Subcutaneous abdominal adipose tissue (tissue), 5 donors: ENCODE measurements around the gene CDKAL1.
"Not testable (repeated sequence)": the region's sequence is repeated elsewhere in the genome, so short reads cannot be mapped to it uniquely, and the experiment has no call there.

Source experiments
- H3K27ac ChIP-seq: one replicate; pipeline ENCODE4 v1.7.0; 2013; ENCODE audit warnings: low read depth, mild to moderate bottlenecking, inconsistent platforms, low read length, moderate library complexity
- H3K27me3 ChIP-seq, 5 donors: one replicate each; pipeline ENCODE4 v1.7.0; 2013; ENCODE audit warnings: low read length in 5 of 5, inconsistent platforms in 1 of 5; ENCODE audit not compliant: control insufficient read depth in 5 of 5, insufficient read depth in 4 of 5
- H3K36me3 ChIP-seq, 5 donors: one replicate each; pipeline ENCODE4 v1.7.0; 2013; ENCODE audit warnings: low read length in 5 of 5; ENCODE audit not compliant: control insufficient read depth in 5 of 5, insufficient read depth in 5 of 5
- H3K4me1 ChIP-seq, 5 donors: one replicate each; pipeline ENCODE4 v1.7.0; 2013; ENCODE audit warnings: low read length in 5 of 5, mild to moderate bottlenecking in 3 of 5, moderate library complexity in 1 of 5; ENCODE audit not compliant: control insufficient read depth in 5 of 5, insufficient read depth in 5 of 5
- H3K4me3 ChIP-seq, 5 donors: one replicate each; pipeline ENCODE4 v1.7.0; 2013; ENCODE audit warnings: low read length in 5 of 5, low read depth in 1 of 5
- H3K9ac ChIP-seq, 5 donors: one replicate each; pipeline ENCODE4 v1.7.0; 2013; ENCODE audit warnings: low read length in 5 of 5, mild to moderate bottlenecking in 4 of 5, moderate library complexity in 3 of 5
- H3K9me3 ChIP-seq, 5 donors: one replicate each; pipeline ENCODE4 v1.7.0; 2013; ENCODE audit warnings: low read length in 5 of 5; ENCODE audit not compliant: control insufficient read depth in 5 of 5
- donor health status: healthy.
- donor health status: healthy.
- donor health status: healthy.
- donor health status: healthy.
- donor health status: healthy.

Gene CDKAL1

DNA sequence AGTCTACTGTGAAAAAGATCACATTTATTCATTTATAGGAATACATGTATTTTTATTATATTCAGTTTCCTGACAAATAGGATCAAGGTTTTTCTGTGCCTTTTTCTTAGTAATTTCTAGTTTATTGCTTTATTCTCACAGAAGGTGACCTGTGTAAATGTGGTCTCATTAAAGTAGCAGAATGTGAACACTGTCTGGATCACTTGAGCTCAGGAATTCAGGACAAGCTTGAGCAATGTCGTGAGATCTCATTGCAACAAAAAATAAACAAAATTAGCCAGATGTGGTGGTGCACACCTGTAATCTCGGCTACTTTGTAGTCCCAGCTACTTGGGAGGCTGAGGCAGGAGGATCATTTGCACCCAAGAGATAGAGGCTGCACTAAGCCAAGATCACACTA lies 516.7 kb downstream of the CDKAL1 start:
- H3K9me3 ChIP-seq = peaks cover 0 to 5% (median 0%) of the 10 kb centered on the region in 5 donors
- no peak overlapping the region for H3K9ac ChIP-seq
- H3K27ac ChIP-seq = no peak overlapping the region
- H3K27me3 ChIP-seq = no peaks in the 10 kb centered on the region
- H3K4me3 ChIP-seq = no peak overlapping the region
- H3K36me3 ChIP-seq = no peaks in the 10 kb centered on the region
- H3K4me1 ChIP-seq = peaks cover 0 to 3% (median 0%) of the 10 kb centered on the region in 5 donors

DNA sequence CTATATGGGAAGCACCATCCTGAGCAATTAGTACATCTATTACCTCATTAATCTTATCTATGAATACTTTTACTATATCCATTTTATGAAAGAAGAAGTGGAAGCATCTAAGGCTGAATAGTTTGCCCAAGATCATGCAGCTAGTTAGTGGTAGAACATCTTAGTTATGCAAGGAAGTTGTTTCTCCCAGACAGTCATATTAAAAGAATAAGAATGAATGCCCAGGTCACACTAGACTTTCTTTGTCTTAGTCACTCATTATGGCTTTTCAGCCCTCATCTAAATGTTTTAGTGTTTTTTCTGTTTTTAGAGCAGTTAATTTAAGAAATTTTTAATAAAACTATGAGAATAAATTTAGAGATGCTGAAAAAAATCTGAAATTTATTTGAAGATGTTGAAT lies 517.5 kb downstream of the CDKAL1 start:
- H3K4me1 ChIP-seq = peaks cover 0 to 3% (median 0%) of the 10 kb centered on the region in 5 donors
- no peak overlapping the region for H3K9ac ChIP-seq
- H3K27me3 ChIP-seq = no peaks in the 10 kb centered on the region
- H3K9me3 ChIP-seq = peaks cover 0 to 5% (median 0%) of the 10 kb centered on the region in 5 donors
- H3K4me3 ChIP-seq = no peak overlapping the region
- no peaks in the 10 kb centered on the region for H3K36me3 ChIP-seq
- H3K27ac ChIP-seq = no peak overlapping the region

DNA sequence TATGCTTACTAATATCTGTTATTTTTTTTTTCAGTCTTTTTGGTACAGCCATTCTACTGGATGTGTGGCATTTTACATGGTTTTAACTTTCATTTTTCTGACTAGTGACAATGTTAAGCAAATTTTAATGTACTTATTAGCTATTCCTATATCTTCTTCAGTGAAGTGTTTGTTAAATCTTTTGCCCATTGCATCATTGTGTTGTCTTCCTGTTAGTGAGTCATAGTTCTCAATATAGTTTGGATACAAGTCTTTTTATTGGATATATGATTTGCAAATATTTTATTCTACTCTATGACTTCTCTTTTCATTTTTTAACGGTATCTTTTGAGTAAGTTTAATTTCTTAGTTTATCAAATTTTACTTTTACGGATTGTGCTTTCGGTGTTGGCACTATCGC lies 519.4 kb downstream of the CDKAL1 start:
- peaks cover 0 to 9% (median 2%) of the 10 kb centered on the region in 5 donors for H3K9me3 ChIP-seq
- H3K27me3 ChIP-seq = no peaks in the 10 kb centered on the region
- H3K27ac ChIP-seq = no peak overlapping the region
- no peak overlapping the region for H3K9ac ChIP-seq
- H3K4me3 ChIP-seq = no peak overlapping the region
- no peaks in the 10 kb centered on the region for H3K36me3 ChIP-seq
- peaks cover 0 to 3% (median 0%) of the 10 kb centered on the region in 5 donors for H3K4me1 ChIP-seq

DNA sequence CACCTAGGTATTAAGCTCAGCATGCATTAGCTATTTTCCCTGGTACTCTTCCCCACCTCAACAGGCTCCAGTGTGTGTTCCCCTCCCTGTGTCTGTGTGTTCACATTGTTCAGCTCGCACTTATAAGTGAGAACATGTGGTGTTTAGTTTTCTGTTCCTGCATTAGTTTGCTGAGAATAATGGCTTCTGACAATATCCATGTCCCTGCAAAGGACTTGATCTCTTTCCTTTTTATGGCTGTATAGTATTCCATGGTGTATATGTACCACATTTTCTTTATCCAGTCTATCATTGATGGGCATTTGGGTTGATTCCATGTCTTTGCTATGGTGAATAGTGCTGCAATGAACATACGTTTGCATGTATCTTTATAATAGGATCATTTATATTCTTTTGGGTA lies 521.2 kb downstream of the CDKAL1 start:
- not testable (repeated sequence) for H3K27ac ChIP-seq, H3K27me3 ChIP-seq, H3K36me3 ChIP-seq, H3K9ac ChIP-seq, H3K4me3 ChIP-seq, H3K4me1 ChIP-seq
- peaks cover 0 to 17% (median 10%) of the 10 kb centered on the region in 5 donors for H3K9me3 ChIP-seq

DNA sequence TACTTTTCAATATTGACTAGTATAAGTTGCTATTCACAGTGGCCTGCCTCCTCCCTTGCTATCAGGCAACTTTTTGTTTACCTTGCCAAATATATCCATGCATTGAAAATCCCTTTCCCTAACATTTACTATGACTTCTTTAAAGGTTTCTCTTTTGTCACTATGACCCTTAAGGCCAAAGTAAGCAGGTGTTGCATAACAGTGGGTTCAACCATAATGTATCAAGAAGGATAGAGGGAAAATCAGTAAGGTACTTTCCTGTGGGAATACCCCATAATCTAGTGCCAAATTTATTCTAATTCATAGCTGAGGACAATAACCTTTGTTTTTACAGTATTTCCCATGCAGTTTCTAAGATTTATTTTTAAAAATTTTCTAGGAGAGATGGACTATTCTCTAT lies 527.6 kb downstream of the CDKAL1 start:
- Histone ChIP-seq H3K4me3 (no peak overlapping the region), H3K9me3 (peaks cover 0 to 17% (median 10%) of the 10 kb centered on the region in 5 donors), H3K4me1 (peaks cover 0 to 5% (median 0%) of the 10 kb centered on the region in 5 donors), H3K27ac (no peak overlapping the region), H3K27me3 (no peaks in the 10 kb centered on the region), H3K36me3 (peaks cover 0 to 13% (median 2%) of the 10 kb centered on the region in 5 donors), H3K9ac (no peak overlapping the region)

DNA sequence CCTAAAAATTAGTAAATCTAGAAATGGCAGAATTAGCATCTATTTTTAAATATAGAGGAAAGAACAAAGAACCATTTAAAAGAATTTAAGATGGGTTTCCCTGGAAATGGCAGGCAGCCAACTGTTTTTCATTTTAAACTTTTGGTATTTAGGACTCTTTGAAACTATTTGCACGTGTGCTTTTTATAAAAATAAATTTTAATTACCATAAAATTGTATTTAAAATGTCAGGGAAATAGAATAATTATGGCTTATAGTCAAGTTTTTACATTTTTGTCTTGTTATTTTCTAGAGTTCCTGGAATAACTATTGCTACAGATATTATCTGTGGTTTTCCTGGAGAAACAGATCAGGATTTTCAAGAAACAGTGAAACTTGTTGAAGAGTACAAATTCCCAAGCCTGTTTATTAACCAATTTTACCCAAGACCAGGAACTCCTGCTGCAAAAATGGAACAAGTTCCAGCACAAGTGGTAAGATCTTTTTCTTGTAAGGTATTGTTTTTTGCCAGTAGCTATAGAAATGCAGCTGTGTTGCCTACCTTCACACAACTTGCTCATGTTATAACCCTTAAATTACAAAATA lies 530.6 kb downstream of the CDKAL1 start:
- no peak overlapping the region for H3K9ac ChIP-seq
- H3K9me3 ChIP-seq = peaks cover 0 to 3% (median 0%) of the 10 kb centered on the region in 5 donors
- no peak overlapping the region for H3K27ac ChIP-seq
- H3K27me3 ChIP-seq = no peaks in the 10 kb centered on the region
- peaks cover 0 to 7% (median 5%) of the 10 kb centered on the region in 5 donors for H3K36me3 ChIP-seq
- no peak overlapping the region for H3K4me3 ChIP-seq
- peaks cover 0 to 5% (median 0%) of the 10 kb centered on the region in 5 donors for H3K4me1 ChIP-seq

DNA sequence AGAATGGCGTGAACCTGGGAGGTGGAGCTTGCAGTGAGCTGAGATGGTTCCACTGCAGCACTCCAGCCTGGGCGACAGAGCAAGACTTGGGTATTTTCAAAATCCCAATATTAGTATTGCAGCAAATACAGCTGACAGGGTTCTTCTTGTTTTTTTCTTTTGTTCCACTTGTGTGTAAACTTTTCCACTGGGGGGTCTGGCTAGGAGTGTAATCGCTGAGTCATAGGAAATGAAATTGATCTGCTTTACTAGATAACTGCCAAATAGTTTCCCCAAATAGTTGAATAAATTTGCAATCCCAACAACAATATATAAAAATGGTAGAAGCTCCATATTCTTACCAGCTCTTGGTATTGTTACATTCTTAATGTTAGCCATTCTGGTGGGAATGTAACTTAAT lies 533.3 kb downstream of the CDKAL1 start:
- no peaks in the 10 kb centered on the region for H3K9me3 ChIP-seq
- H3K36me3 ChIP-seq = peaks cover 0 to 7% (median 5%) of the 10 kb centered on the region in 5 donors
- H3K27ac ChIP-seq = no peak overlapping the region
- H3K27me3 ChIP-seq = no peaks in the 10 kb centered on the region
- H3K9ac ChIP-seq = no peak overlapping the region
- no peak overlapping the region for H3K4me3 ChIP-seq
- peaks cover 0 to 8% (median 0%) of the 10 kb centered on the region in 5 donors for H3K4me1 ChIP-seq

DNA sequence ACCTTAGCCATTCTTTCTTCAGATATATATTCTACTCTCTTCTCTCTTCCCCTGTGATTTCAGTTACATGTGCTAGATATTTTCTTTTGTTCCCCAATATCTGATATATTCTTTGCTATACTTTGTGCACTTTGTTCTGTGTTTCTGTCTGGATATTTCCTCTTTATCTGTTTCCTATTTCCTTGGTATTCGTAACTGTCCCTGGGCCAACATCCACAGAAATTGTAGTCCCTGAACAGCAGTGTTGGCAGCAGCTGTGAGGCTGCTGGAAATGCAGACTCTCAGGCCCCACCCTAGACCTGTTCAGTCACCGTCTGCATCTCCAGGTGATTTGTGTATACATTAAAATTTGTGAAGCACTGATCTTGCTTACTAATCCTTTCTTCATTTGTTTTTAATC lies 536.4 kb downstream of the CDKAL1 start:
- peaks cover 0 to 3% (median 0%) of the 10 kb centered on the region in 5 donors for H3K4me1 ChIP-seq
- peaks cover 0 to 14% (median 5%) of the 10 kb centered on the region in 5 donors for H3K36me3 ChIP-seq
- no peak overlapping the region for H3K4me3 ChIP-seq
- peaks cover 0 to 8% (median 5%) of the 10 kb centered on the region in 5 donors for H3K9me3 ChIP-seq
- no peaks in the 10 kb centered on the region for H3K27me3 ChIP-seq
- H3K27ac ChIP-seq = no peak overlapping the region
- no peak overlapping the region for H3K9ac ChIP-seq

DNA sequence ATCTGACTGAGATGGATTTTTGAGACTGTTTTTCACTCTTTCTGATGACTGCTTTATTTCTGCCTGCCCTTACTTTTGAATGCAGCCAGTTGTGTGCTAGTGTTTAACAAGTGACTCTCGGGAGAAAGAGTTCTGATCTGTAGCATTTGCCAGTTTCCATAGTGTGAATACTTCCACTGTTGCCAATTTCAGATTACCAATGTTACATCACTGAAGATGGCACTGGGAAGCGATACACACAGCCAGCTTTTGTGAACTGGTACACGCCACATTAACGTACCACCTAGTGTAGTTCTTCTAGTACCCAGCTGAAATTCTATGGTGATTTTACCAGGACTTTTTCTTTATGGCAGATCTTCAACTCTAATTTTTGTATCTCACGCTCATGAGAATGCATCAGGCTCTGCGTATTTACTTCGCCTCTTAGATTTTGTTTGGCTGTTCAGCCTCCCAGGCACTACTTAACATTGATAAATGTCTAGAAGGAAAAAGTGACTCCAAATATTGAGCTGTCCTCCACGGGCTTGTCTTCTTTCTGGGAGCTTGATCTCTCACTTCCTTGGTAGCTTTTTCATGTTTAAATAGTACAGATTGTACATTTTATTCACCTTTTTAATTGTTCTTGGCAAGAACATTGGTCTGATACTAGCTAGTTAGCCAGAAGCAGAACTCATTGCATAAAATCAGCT lies 537.7 kb downstream of the CDKAL1 start:
- Histone ChIP-seq H3K9ac (no peak overlapping the region), H3K4me3 (no peak overlapping the region)

DNA sequence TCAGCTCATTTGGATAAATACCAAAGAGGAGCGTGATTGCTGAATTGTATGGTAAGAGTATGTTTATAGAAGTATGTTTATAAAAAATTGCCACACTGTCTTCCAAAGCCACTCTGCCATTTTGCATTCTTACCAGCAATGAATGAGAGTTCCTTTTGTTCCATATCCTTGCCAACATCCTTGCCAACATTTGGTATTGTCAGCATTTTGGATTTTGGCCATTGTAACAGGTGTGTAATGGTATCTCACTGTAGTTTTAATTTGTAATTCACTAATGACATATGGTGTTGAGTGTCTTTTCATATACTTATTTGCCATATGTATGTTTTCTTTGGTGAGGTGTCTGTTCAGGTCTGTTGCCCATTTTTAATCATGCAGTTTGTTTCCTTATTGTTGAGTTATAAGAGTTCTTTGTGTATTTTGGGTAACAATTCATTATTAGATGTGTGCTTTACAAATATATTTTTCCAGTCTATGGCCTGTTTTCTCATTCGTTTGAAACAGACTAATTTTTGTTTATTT lies 539.1 kb downstream of the CDKAL1 start:
- peaks cover 0 to 3% (median 0%) of the 10 kb centered on the region in 5 donors for H3K4me1 ChIP-seq
- no peak overlapping the region for H3K4me3 ChIP-seq

More for the DNA sequence above, 537.7 kb downstream of the CDKAL1 start:
- Histone ChIP-seq H3K36me3 (peaks cover 0 to 14% (median under 1%) of the 10 kb centered on the region in 5 donors), H3K4me1 (peaks cover 0 to 3% (median 0%) of the 10 kb centered on the region in 5 donors), H3K27ac (no peak overlapping the region), H3K27me3 (no peaks in the 10 kb centered on the region), H3K9me3 (peaks cover 0 to 8% (median 5%) of the 10 kb centered on the region in 5 donors)

More for the DNA sequence above, 539.1 kb downstream of the CDKAL1 start:
- H3K9ac ChIP-seq = no peak overlapping the region
- H3K27me3 ChIP-seq = no peaks in the 10 kb centered on the region
- peaks cover 0 to 9% (median 0%) of the 10 kb centered on the region in 5 donors for H3K36me3 ChIP-seq
- peaks cover 0 to 8% (median 5%) of the 10 kb centered on the region in 5 donors for H3K9me3 ChIP-seq
- no peak overlapping the region for H3K27ac ChIP-seq
